Measurements from ENCODE around the gene NBEAL1.
"Not testable (repeated sequence)": the region's sequence is repeated elsewhere in the genome, so short reads cannot be mapped to it uniquely, and the experiment has no call there.

The NBEAL1 gene

DNA sequence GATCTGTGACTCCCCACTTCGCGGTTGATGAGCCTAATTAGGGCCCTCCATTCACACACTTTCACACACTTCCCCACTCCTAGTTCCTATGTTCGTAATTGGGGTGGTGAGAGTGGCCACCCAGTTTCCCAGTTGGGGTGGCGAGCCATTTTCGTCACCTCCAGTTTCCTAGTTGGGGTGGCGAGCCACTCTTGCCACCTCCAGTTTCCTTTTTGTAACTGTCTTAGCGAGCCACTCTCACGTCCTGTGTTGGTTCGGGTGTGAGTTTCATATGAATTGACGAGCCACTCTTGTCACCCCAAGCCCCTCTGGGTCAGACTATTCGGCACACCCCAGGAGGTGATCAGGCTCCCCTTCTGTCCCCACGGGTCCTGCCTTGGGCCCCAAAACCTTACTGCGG, 238.1 kb downstream of the NBEAL1 start:
- H3K4me3 ChIP-seq (ENCODE audit: low read depth, low read length) = no peak overlapping the region
- no peak for DNase-seq (ENCODE audit: low read depth)
- TF ChIP-seq CTCF (IDR thresholded peaks at IDR 0.05; ENCODE audit: control insufficient read depth, extremely low read depth, insufficient read depth) = no peak

- DNase-seq (ENCODE audit: low read depth); H3K4me3 ChIP-seq (ENCODE audit: low read depth, low read length): not testable (repeated sequence)
Observed at GRCh38 chr2:203253422-203254095, 238.9 kb downstream of the NBEAL1 start.

- no peak for DNase-seq (ENCODE audit: low read depth)
- H3K4me3 ChIP-seq (ENCODE audit: low read depth, low read length) = no peak overlapping the region
- TF ChIP-seq CTCF (IDR thresholded peaks at IDR 0.05; ENCODE audit: control insufficient read depth, extremely low read depth, insufficient read depth) = no peak
Observed at GRCh38 chr2:203261326-203262159, 246.9 kb downstream of the NBEAL1 start.

Data from LNCaP clone FGC (cell line).